GM12878 (cell line): ENCODE measurements around the gene PUM2. TPM values are rescaled to one million over a fixed set of nuclear protein-coding genes. Genes with fewer than 3 reads are reported as not detected.

ENCODE experiments used
- BCL3 ChIP-seq: IDR thresholded peaks from 2 replicates; pipeline ENCODE4 v1.6.1; 2011; ENCODE audit warnings: borderline replicate concordance, low read depth, mild to moderate bottlenecking, moderate library complexity, low read length; ENCODE audit not compliant: insufficient read depth, poor library complexity, severe bottlenecking
- BMI1 ChIP-seq: fragments of 450-650 bp; IDR thresholded peaks from 2 replicates; pipeline ENCODE4 v1.6.1; 2016; ENCODE audit warnings: mild to moderate bottlenecking, moderate library complexity, borderline replicate concordance
- CEBPZ ChIP-seq: fragments of 150-350 bp; IDR thresholded peaks from 2 replicates; pipeline ENCODE4 v1.6.1; 2016; ENCODE audit warnings: low read depth, low read length
- CTCF ChIP-seq, 3 experiments: IDR thresholded peaks in 2 of 3; conservative IDR thresholded peaks in 1 of 3; 2 replicates each; pipeline ENCODE4 v1.5.1; 2011; ENCODE audit warnings: low read depth in 3 of 3, low read length in 3 of 3, mild to moderate bottlenecking in 3 of 3, control low read depth in 2 of 3, moderate library complexity in 2 of 3, inconsistent platforms in 1 of 3, mixed read lengths in 1 of 3; ENCODE audit not compliant: control insufficient read depth in 2 of 3, insufficient read depth in 1 of 3; ENCODE audit errors: extremely low read depth in 1 of 3
- E2F4 ChIP-seq: IDR thresholded peaks from 2 replicates; pipeline ENCODE4 v1.6.1; 2012; ENCODE audit warnings: low read depth, low read length, improper control_type of control experiment
- E2F8 ChIP-seq: fragments of 450-650 bp; IDR thresholded peaks from 2 replicates; pipeline ENCODE4 v1.6.1; 2018; ENCODE audit warnings: mild to moderate bottlenecking, low read depth, moderate library complexity; ENCODE audit not compliant: partially characterized antibody
- MYB ChIP-seq: fragments of 150-350 bp; IDR thresholded peaks from 2 replicates; pipeline ENCODE4 v1.6.1; 2014; ENCODE audit warnings: mild to moderate bottlenecking, low read depth, low read length, borderline replicate concordance
- MYC ChIP-seq: IDR thresholded peaks from 2 replicates; pipeline ENCODE4 v1.6.1; 2011; ENCODE audit warnings: mild to moderate bottlenecking, low read length, moderate library complexity, inconsistent platforms; ENCODE audit not compliant: insufficient read depth, insufficient replicate concordance, insufficient read length, severe bottlenecking
- NFIC ChIP-seq: IDR thresholded peaks from 2 replicates; pipeline ENCODE4 v1.6.1; 2012; ENCODE audit warnings: low read depth, mild to moderate bottlenecking, inconsistent platforms, low read length, moderate library complexity
- PKNOX1 ChIP-seq: fragments of 450-650 bp; IDR thresholded peaks from 2 replicates; pipeline ENCODE4 v1.6.1; 2016; ENCODE audit warnings: mild to moderate bottlenecking
- POLR2AphosphoS2 ChIP-seq: IDR thresholded peaks from 2 replicates; pipeline ENCODE4 v1.6.1; 2011; ENCODE audit warnings: low read depth, mild to moderate bottlenecking, low read length, improper control_type of control experiment, moderate library complexity
- RELA ChIP-seq: fragments of 450-650 bp; IDR thresholded peaks from 2 replicates; pipeline ENCODE4 v1.8.0; 2014; ENCODE audit warnings: borderline replicate concordance; ENCODE audit not compliant: partially characterized antibody
- USF1 ChIP-seq: IDR thresholded peaks from 2 replicates; pipeline ENCODE4 v1.6.1; 2011; ENCODE audit warnings: borderline replicate concordance, low read depth, mild to moderate bottlenecking, moderate library complexity, mixed read lengths, low read length; ENCODE audit not compliant: insufficient read depth; ENCODE audit errors: extremely low read length
- polyA plus RNA-seq, 11 experiments: library from polyadenylated mRNA; depleted of rRNA in 4 of 11; unstranded in 6 of 11; stranded (reverse) in 5 of 11; fragments of >200 nt; fragmentation: Nextera tagmentation in 4 of 11; fragmentation: Illumina TruSeq in 1 of 11; extraction: Ambion mirVana in 4 of 11; extraction: Trizol in 1 of 11; gene quantifications; 1 replicate in 1 of 11; 2 replicates in 10 of 11; pipeline versions ENCODE4 v1.2.1 to v1.2.3, GENCODE V29; 2011 to 2016; ENCODE audit warnings: inconsistent platforms in 2 of 11, missing spikeins in 2 of 11, low read depth in 1 of 11
- total RNA-seq, 4 experiments: library from RNA; depleted of rRNA in 3 of 4; stranded (reverse); fragments of >200 nt in 3 of 4; fragmentation: Illumina TruSeq in 1 of 4; extraction: Trizol in 1 of 4; gene quantifications; 2 replicates each; pipeline versions ENCODE4 v1.2.1 to v1.2.3, GENCODE V29; 2013 to 2021

Gene PUM2
- total and polyA plus RNA-seq, 10 of the 15 experiments (the other 5 are each of a cell fraction or from before 2014, with no cell fraction given), result 14.5 to 87.6 (median 29.4) TPM

- no peak for TF ChIP-seq CTCF (IDR thresholded peaks at IDR 0.05 in 2 of 3, conservative IDR thresholded peaks at IDR 0.05 in 1 of 3; ENCODE audit: control insufficient read depth in 2 of 3, extremely low read depth in 1 of 3, insufficient read depth in 1 of 3, low read depth in 3 of 3, low read length in 3 of 3)
- peak; percentile 96 for TF ChIP-seq PKNOX1
- no peak for TF ChIP-seq NFIC
- TF ChIP-seq MYC, result peak; percentile 31
- no peak for TF ChIP-seq BCL3
- no peak for TF ChIP-seq CEBPZ
- peak; percentile 77 for TF ChIP-seq RELA
- peak; percentile 67 for TF ChIP-seq POLR2AphosphoS2
- TF ChIP-seq E2F4, result peak; percentile 82
- no peak for TF ChIP-seq BMI1
- TF ChIP-seq USF1, result peak; percentile 80
- peak; percentile 31 for TF ChIP-seq E2F8
- TF ChIP-seq MYB, result no peak
These were observed at the start of gene PUM2 (continued) for GRCh38 chr2:20350753-20351554.
